Upper lobe of right lung (tissue), 1 donor: ENCODE measurements around the gene ZSCAN22. TPM values are rescaled to one million over a fixed set of nuclear protein-coding genes. Genes with fewer than 3 reads are reported as not detected.

ENCODE experiments used
- ATAC-seq: fragments of 200-7000 bp; cut with Tn5 transposase; one replicate; pipeline ENCODE4 v1.9.1; 2020; ENCODE audit warnings: mild to moderate bottlenecking, moderate library complexity
- DNase-seq: peaks from one replicate; pipeline ENCODE4 v3.0.0-alpha.2; 2020
- H3K27ac ChIP-seq: fragments of 200-600 bp; one replicate; pipeline ENCODE4 v1.8.0; 2022
- H3K27me3 ChIP-seq: fragments of 200-600 bp; one replicate; pipeline ENCODE4 v1.8.0; 2022; ENCODE audit warnings: mild to moderate bottlenecking
- H3K36me3 ChIP-seq: fragments of 200-600 bp; one replicate; pipeline ENCODE4 v1.8.0; 2022
- H3K4me1 ChIP-seq: fragments of 200-600 bp; one replicate; pipeline ENCODE4 v1.8.0; 2022
- H3K4me3 ChIP-seq: fragments of 200-600 bp; one replicate; pipeline ENCODE4 v1.8.0; 2022; ENCODE audit warnings: mild to moderate bottlenecking
- H3K9me3 ChIP-seq: fragments of 200-600 bp; one replicate; pipeline ENCODE4 v1.8.0; 2022
- CTCF ChIP-seq: fragments of 200-600 bp; IDR thresholded peaks from one replicate; pipeline ENCODE4 v1.8.0; 2022; ENCODE audit warnings: antibody characterized with exemption
- intact Hi-C: fragments of 100-400 bp; cut with DNase I; formaldehyde crosslinking; loops from one replicate; pipeline ENCODE4 v1.11.0; 2022
- long read RNA-seq: library from polyadenylated mRNA; unstranded; transcript quantifications from one replicate; pipeline ENCODE4 v2.0.0, GENCODE V29; 2021
- total RNA-seq: library from RNA; stranded (reverse); fragmentation: NEBNext Ultra II Directional; extraction: Animal tissue kit (Norgen Biotek cat#: 25700); gene quantifications from one replicate; pipeline ENCODE4 v1.2.1, GENCODE V29; 2021
- donor health status: DM: no; HTN: yes; CAD: no; lungs with severe emphysema.

Gene ZSCAN22
- total RNA-seq: 4.0 TPM
- long read RNA-seq, full-length matches to known transcripts: 2 of 5 reads
- long read RNA-seq, partial matches to known transcripts: 0 of 5 reads
- long read RNA-seq, other reads (novel, unspliced or antisense): 3 of 5 reads

DNA sequence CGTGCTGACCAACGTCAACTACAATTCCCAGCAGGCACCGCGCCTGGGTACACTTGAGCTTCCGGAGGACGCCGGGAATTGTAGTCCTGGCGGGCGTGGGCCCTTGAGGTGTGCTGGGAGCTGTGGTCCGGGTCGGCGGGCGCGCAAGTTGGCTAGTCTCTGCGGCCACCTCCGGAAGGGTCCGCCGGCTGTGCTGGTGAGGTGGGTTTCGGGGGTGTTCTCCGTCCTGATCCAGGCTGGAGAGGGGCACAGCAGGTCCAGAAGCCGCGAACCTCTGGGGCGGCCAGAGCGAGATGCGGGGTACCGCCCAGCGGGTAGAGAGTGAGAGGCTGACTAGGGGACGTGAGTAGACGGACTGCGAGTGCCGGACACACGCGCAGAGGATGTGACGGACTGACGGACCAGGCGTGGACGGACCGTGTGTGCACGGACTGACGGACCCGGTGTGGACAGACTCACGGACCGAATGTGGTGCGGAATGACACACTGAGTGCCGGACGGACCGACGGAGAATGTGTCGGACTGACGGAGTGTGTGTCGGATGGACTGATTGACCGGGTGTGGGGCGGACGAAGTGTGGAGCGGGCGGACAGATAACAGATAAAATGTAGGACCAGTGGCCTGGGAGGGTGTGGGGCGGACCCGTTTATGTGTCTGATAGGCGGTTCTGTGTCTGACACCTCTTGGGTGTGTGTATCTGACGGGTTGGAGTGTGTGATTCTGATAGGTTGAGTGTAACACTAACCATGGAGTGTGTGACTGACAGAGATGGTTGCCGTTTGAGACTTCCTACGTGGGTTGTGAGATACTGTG is at the start of gene ZSCAN22:
Gene ZSCAN22, plus strand, starts transcription at position 81 of the 813 bp plus-strand sequence. CDS start 7,809 bp downstream, outside the sequence.
- Histone ChIP-seq H3K36me3 (no peaks in the 10 kb centered on the region), H3K4me1 (peaks cover 11% of the 10 kb centered on the region), H3K27ac (peak within 1 kb of the TSS; percentile 88), H3K9me3 (no peaks in the 10 kb centered on the region), H3K27me3 (no peaks in the 10 kb centered on the region), H3K4me3 (peak within 1 kb of the TSS; percentile 83)
- ATAC-seq: peak; percentile 97
- no peak for TF ChIP-seq CTCF
- intact Hi-C loops: no loop called here
- peak; percentile 98 for DNase-seq

DNA sequence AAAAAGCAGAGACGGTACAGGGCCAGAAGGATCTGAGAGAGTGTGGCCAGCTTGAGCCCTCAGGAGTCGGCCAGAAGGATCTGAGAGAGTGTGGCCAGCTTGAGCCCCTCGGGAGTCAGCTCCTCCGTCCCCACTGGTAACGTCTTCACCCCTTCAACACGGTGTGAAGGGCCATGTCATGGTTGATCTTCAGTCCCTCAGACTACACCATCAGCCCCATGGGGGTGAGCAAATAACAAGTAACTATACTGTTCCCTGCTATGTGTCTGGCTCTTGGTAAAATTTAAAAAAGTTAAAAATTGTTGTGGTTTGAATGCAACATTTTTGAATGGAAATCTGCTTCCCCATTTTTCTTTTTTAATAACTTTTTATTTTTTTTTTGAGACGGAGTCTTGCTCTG is 49.6 kb upstream of the ZSCAN22 start:
- peaks cover 4% of the 10 kb centered on the region for H3K36me3 ChIP-seq
- TF ChIP-seq CTCF: no peak
- peaks cover 13% of the 10 kb centered on the region for H3K4me1 ChIP-seq
- H3K27me3 ChIP-seq: no peaks in the 10 kb centered on the region
- H3K4me3 ChIP-seq: no peak overlapping the region
- intact Hi-C loops: no loop called here
- ATAC-seq (no peak), DNase-seq (no peak)
- peaks cover 31% of the 10 kb centered on the region for H3K9me3 ChIP-seq
- H3K27ac ChIP-seq: no peak overlapping the region

- Histone ChIP-seq H3K27ac (peak overlapping the region; percentile 92), H3K4me3 (peak overlapping the region; percentile 77), H3K36me3 (peaks cover 4% of the 10 kb centered on the region), H3K9me3 (peaks cover 24% of the 10 kb centered on the region), H3K4me1 (peaks cover 13% of the 10 kb centered on the region), H3K27me3 (no peaks in the 10 kb centered on the region)
- TF ChIP-seq CTCF: no peak
- ATAC-seq (no peak), DNase-seq (no peak)
- intact Hi-C loops: no loop called here
Observed at GRCh38 chr19:58277748-58278540, 48.9 kb upstream of the ZSCAN22 start.

DNA sequence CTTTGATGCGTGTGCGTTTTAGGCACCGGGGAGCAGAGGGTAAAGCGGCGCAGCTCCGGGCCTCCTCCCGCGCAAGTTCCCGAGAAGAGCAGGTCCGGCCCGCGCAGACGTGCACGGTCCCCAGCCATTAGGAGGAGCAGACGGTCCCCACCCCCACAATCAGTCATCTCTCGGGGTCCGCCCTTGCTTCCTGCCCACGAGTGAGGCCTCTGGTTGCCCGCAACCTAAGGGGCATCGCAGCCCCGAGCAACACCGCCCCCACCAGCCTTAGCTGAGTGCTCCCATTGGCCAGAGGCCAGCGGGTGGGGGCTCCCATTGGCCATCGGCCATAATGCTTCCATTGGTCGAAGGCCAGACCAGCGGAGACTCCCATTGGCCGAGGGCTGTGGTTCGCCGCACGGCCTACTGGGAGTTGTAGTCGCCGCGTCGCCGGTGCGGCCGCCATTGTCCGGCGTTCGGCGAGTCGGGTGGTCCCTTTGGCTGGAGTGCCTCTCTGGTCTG is 48.2 kb upstream of the ZSCAN22 start, which contains the start of gene ZNF8:
Gene ZNF8, plus strand, starts transcription at position 415 of the 501 bp plus-strand sequence. CDS start 127 bp downstream, outside the sequence.
- DNase-seq (peak; percentile 98), ATAC-seq (peak; percentile 98)
- TF ChIP-seq CTCF: peak; percentile 20
- intact Hi-C loops: no loop called here
- Histone ChIP-seq H3K9me3 (peaks cover 17% of the 10 kb centered on the region), H3K27me3 (no peaks in the 10 kb centered on the region), H3K4me3 (peak within 1 kb of the TSS; percentile 77), H3K36me3 (peaks cover 4% of the 10 kb centered on the region), H3K27ac (peak within 1 kb of the TSS; percentile 92), H3K4me1 (peaks cover 13% of the 10 kb centered on the region)

GRCh38 chr19:58279042-58279924 is 47.5 kb upstream of the ZSCAN22 start:
- intact Hi-C loops: no loop called here
- TF ChIP-seq CTCF: no peak
- peaks cover 13% of the 10 kb centered on the region for H3K9me3 ChIP-seq
- peak; percentile 86 for DNase-seq
- peak overlapping the region; percentile 92 for H3K27ac ChIP-seq
- H3K27me3 ChIP-seq: no peaks in the 10 kb centered on the region
- peak; percentile 53 for ATAC-seq
- peak overlapping the region; percentile 77 for H3K4me3 ChIP-seq
- H3K36me3 ChIP-seq: peaks cover 4% of the 10 kb centered on the region
- peaks cover 13% of the 10 kb centered on the region for H3K4me1 ChIP-seq
